HCT116 (cell line): ENCODE measurements around the gene FOXL2. TPM values are rescaled to one million over a fixed set of nuclear protein-coding genes. Genes with fewer than 3 reads are reported as not detected.

ENCODE experiments used
- ATAC-seq: fragments of 200-7000 bp; cut with Tn5 transposase; 2 replicates; pipeline ENCODE4 v1.9.1; 2020; ENCODE audit warnings: mild to moderate bottlenecking, moderate library complexity
- BruUV-seq: library from RNA; stranded (reverse); fragments of 400-500 nt; replicated peaks from 2 replicates; lab custom pipeline; 2021; lab: Mats Ljungman, UMichigan
- CTCF ChIA-PET: fragments of 300-600 bp; sonication (Branson Sonifier 250); formaldehyde crosslinking; loops from one replicate; lab custom pipeline; 2021; ENCODE audit warnings: antibody characterized with exemption; lab: Charles Lee
- POLR2A ChIA-PET: fragments of 300-600, 350-600 bp; sonication (Branson Sonifier 250); formaldehyde crosslinking; loops from one replicate; lab custom pipeline; 2021; ENCODE audit warnings: antibody characterized with exemption; lab: Charles Lee
- RAD21 ChIA-PET, 2 experiments: fragments of 300-600 bp; sonication (Branson Sonifier 250); formaldehyde crosslinking; loops; one replicate each; lab custom pipeline; 2023; ENCODE audit warnings: low total read pairs in 2 of 2; ENCODE audit not compliant: uncharacterized antibody in 2 of 2, unreplicated experiment in 2 of 2, low non-redundant PET in 1 of 2; lab: Charles Lee
- DNase-seq: peaks from one replicate; pipeline ENCODE4 v3.0.0-alpha.2; 2010; ENCODE audit warnings: low read depth, low spot score
- H2AFZ ChIP-seq: fragments of 200-600 bp; shearing (Covaris generic), sonication (generic); 2 replicates; pipeline ENCODE4 v1.6.1; 2017; ENCODE audit warnings: low read depth, mixed run types, mixed read lengths, antibody characterized with exemption, low read length; ENCODE audit not compliant: poor library complexity, severe bottlenecking
- H3K27ac ChIP-seq: 2 replicates; pipeline ENCODE4 v1.5.1; 2012; ENCODE audit warnings: low read depth, low read length
- H3K27me3 ChIP-seq: fragments of 200-600 bp; sonication (generic); 2 replicates; pipeline ENCODE4 v1.6.1; 2016; ENCODE audit warnings: mixed run types, low read length, mixed read lengths; ENCODE audit not compliant: insufficient read depth
- H3K36me3 ChIP-seq, 2 experiments: fragments of 200-500 bp in 1 of 2; fragments of 200-600 bp in 1 of 2; sonication (Bioruptor generic) in 1 of 2; sonication (generic) in 1 of 2; 2 replicates each; pipeline versions ENCODE4 v1.5.1 to v1.6.1; 2014 to 2016; ENCODE audit warnings: low read length in 2 of 2, inconsistent platforms in 1 of 2, mixed read lengths in 1 of 2, mixed run types in 1 of 2; ENCODE audit not compliant: insufficient read depth in 2 of 2, control insufficient read depth in 1 of 2
- H3K4me1 ChIP-seq, 2 experiments: fragments of 200-600 bp in 1 of 2; sonication (generic) in 1 of 2; 2 replicates each; pipeline versions ENCODE4 v1.5.1 to v1.6.1; 2012 to 2017; ENCODE audit warnings: low read length in 2 of 2, inconsistent platforms in 1 of 2, mild to moderate bottlenecking in 1 of 2, mixed read lengths in 1 of 2, mixed run types in 1 of 2, moderate library complexity in 1 of 2; ENCODE audit not compliant: insufficient read depth in 2 of 2, control insufficient read depth in 1 of 2
- H3K4me2 ChIP-seq: fragments of 200-600 bp; sonication (generic); 2 replicates; pipeline ENCODE4 v1.6.1; 2017; ENCODE audit warnings: mixed run types, low read length, mixed read lengths
- H3K4me3 ChIP-seq, 2 experiments: fragments of 200-600 bp in 1 of 2; sonication (generic) in 1 of 2; replicated peaks in 1 of 2; 2 replicates each; pipeline ENCODE4 v1.5.1; 2011 to 2016; ENCODE audit warnings: low read length in 2 of 2, control low read depth in 1 of 2, low read depth in 1 of 2, mild to moderate bottlenecking in 1 of 2, mixed read lengths in 1 of 2, mixed run types in 1 of 2
- H3K79me2 ChIP-seq: fragments of 200-600 bp; sonication (generic); 2 replicates; pipeline ENCODE4 v1.6.1; 2017; ENCODE audit warnings: mild to moderate bottlenecking, mixed run types, low read length, moderate library complexity, mixed read lengths; ENCODE audit not compliant: insufficient read depth
- H3K9ac ChIP-seq: fragments of 200-600 bp; sonication (generic); 2 replicates; pipeline ENCODE4 v1.6.1; 2016; ENCODE audit warnings: low read length, mixed read lengths
- H3K9me2 ChIP-seq: fragments of 200-600 bp; sonication (generic), shearing (Covaris generic); 2 replicates; pipeline ENCODE4 v1.6.1; 2017; ENCODE audit warnings: mixed run types, mild to moderate bottlenecking, moderate library complexity; ENCODE audit not compliant: insufficient read depth
- H3K9me3 ChIP-seq, 2 experiments: fragments of 200-500 bp in 1 of 2; fragments of 200-600 bp in 1 of 2; sonication (Bioruptor generic) in 1 of 2; sonication (generic) in 1 of 2; 2 replicates each; pipeline ENCODE4 v1.6.1; 2014 to 2017; ENCODE audit warnings: low read length in 2 of 2, mixed read lengths in 2 of 2, inconsistent platforms in 1 of 2, low read depth in 1 of 2, mild to moderate bottlenecking in 1 of 2, mixed run types in 1 of 2, moderate library complexity in 1 of 2; ENCODE audit not compliant: control insufficient read depth in 1 of 2, insufficient read depth in 1 of 2
- H4K20me1 ChIP-seq: fragments of 200-600 bp; sonication (generic), shearing (Covaris generic); 2 replicates; pipeline ENCODE4 v1.6.1; 2017; ENCODE audit warnings: mixed run types, mild to moderate bottlenecking, moderate library complexity; ENCODE audit not compliant: insufficient read depth
- EGR1 ChIP-seq: IDR thresholded peaks from 2 replicates; pipeline ENCODE4 v1.6.1; 2012; ENCODE audit warnings: low read depth
- ELF1 ChIP-seq: IDR thresholded peaks from 2 replicates; pipeline ENCODE4 v1.6.1; 2012; ENCODE audit warnings: low read depth, borderline replicate concordance
- EZH2 ChIP-seq: fragments of 200-600 bp; sonication (generic); IDR thresholded peaks from 2 replicates; pipeline ENCODE4 v1.6.1; 2017; ENCODE audit warnings: antibody characterized with exemption, mixed run types
- POLR2A ChIP-seq: IDR thresholded peaks from 2 replicates; pipeline ENCODE4 v1.7.0; 2011; ENCODE audit warnings: borderline replicate concordance; ENCODE audit not compliant: insufficient read depth, insufficient read length; ENCODE audit errors: extremely low read depth
- RAD21 ChIP-seq: IDR thresholded peaks from 2 replicates; pipeline ENCODE4 v1.6.1; 2012; ENCODE audit warnings: low read depth, mild to moderate bottlenecking
- REST ChIP-seq: IDR thresholded peaks from 2 replicates; pipeline ENCODE4 v1.6.1; 2012; ENCODE audit warnings: low read depth
- SIN3A ChIP-seq: IDR thresholded peaks from 2 replicates; pipeline ENCODE4 v1.6.1; 2012; ENCODE audit warnings: low read depth
- SP1 ChIP-seq: IDR thresholded peaks from 2 replicates; pipeline ENCODE4 v1.6.1; 2012; ENCODE audit warnings: low read depth
- SRF ChIP-seq: IDR thresholded peaks from 2 replicates; pipeline ENCODE4 v1.6.1; 2012; ENCODE audit warnings: low read depth
- TCF7L2 ChIP-seq: IDR thresholded peaks from 2 replicates; pipeline ENCODE4 v1.7.0; 2011; ENCODE audit warnings: borderline replicate concordance, inconsistent platforms; ENCODE audit not compliant: insufficient read depth, insufficient read length; ENCODE audit errors: extremely low read depth
- YY1 ChIP-seq: IDR thresholded peaks from 2 replicates; pipeline ENCODE4 v1.6.1; 2011; ENCODE audit warnings: low read length, low read depth, moderate library complexity, mild to moderate bottlenecking; ENCODE audit not compliant: insufficient replicate concordance; ENCODE audit errors: extremely low read depth
- ZBTB33 ChIP-seq: IDR thresholded peaks from 2 replicates; pipeline ENCODE4 v1.6.1; 2011; ENCODE audit warnings: mild to moderate bottlenecking, low read length, moderate library complexity; ENCODE audit not compliant: insufficient replicate concordance; ENCODE audit errors: extremely low read depth
- ZFX ChIP-seq: fragments of 450-650 bp; IDR thresholded peaks from 2 replicates; pipeline ENCODE4 v1.6.1; 2017
- ZNF274 ChIP-seq: fragments of 200-500 bp; sonication (Bioruptor generic); IDR thresholded peaks from 2 replicates; pipeline ENCODE4 v1.6.1; 2014; ENCODE audit warnings: mild to moderate bottlenecking, low read depth, low read length, inconsistent platforms
- intact Hi-C: fragments of 100-400 bp; cut with micrococcal nuclease; formaldehyde crosslinking; loops from 2 replicates; pipeline ENCODE4 v1.10.0; 2022
- total RNA-seq: library from RNA; stranded (reverse); gene quantifications from one replicate; pipeline ENCODE4 v1.2.1, GENCODE V29; 2021; ENCODE audit not compliant: unreplicated experiment
- TF ChIP-seq, protein P1 (sequence below): IDR thresholded peaks from 2 replicates; pipeline ENCODE4 v1.6.1; 2012
- TF ChIP-seq, protein P2 (sequence below): IDR thresholded peaks from 2 replicates; pipeline ENCODE4 v1.6.1; 2012

FOXL2 gene
- total RNA-seq, 1 experiment from 2014 or later: not detected

GRCh38 chr3:138964923-138965322, 18.0 kb upstream of the FOXL2 start:
- Histone ChIP-seq H3K4me2 (no peak overlapping the region), H3K4me1 (no peaks in the 10 kb centered on the region), H3K27me3 (no peaks in the 10 kb centered on the region), H3K9me3 (no peaks in the 10 kb centered on the region), H3K4me3 (no peak overlapping the region), H3K9me2 (no peaks in the 10 kb centered on the region), H4K20me1 (no peaks in the 10 kb centered on the region), H3K36me3 (no peaks in the 10 kb centered on the region), H3K27ac (no peak overlapping the region)
- ChIA-PET CTCF (no interaction called here), POLR2A (no interaction called here)
- ATAC-seq (no peak), DNase-seq (no peak)
- intact Hi-C loops: no loop called here
- no TSS peak for BruUV-seq
- TF ChIP-seq EZH2 (no peak), ZFX (no peak), SP1 (no peak), TCF7L2 (no peak), POLR2A (no peak), EGR1 (no peak), SIN3A (no peak)
- TF ChIP-seq, protein P1, sequence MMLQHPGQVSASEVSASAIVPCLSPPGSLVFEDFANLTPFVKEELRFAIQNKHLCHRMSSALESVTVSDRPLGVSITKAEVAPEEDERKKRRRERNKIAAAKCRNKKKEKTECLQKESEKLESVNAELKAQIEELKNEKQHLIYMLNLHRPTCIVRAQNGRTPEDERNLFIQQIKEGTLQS: no peak
- TF ChIP-seq, all 23 proteins: peak for 0
- H3K9ac ChIP-seq: no peak overlapping the region
- H2AFZ ChIP-seq: no peak overlapping the region
- H3K79me2 ChIP-seq: no peaks in the 10 kb centered on the region
- RAD21 ChIA-PET: no interaction called here

DNA sequence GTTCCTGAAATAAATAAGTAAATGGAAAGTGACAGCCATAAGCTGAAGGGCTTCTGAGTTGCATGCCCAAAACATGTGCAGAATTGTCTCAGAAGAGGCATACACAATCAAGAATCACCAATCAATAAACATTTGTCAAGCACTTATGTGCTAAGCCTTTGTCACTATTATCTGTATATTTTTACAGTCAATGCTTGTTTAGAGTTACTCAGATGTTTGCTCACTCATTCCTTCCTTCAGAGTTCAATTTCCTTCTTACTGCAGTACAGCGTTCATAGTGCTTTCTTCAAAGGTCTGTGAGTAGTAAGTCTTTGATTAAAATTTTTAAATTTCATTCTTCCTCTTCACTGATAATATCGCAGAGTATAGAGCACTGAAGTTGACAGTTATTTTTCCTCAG, 17.3 kb upstream of the FOXL2 start:
- Histone ChIP-seq H3K4me3 (no peak overlapping the region), H4K20me1 (no peaks in the 10 kb centered on the region), H3K27ac (no peak overlapping the region), H3K36me3 (no peaks in the 10 kb centered on the region), H3K9me3 (no peaks in the 10 kb centered on the region), H3K9ac (no peak overlapping the region), H3K4me2 (no peak overlapping the region), H2AFZ (no peak overlapping the region), H3K4me1 (no peaks in the 10 kb centered on the region), H3K79me2 (no peaks in the 10 kb centered on the region), H3K9me2 (no peaks in the 10 kb centered on the region), H3K27me3 (no peaks in the 10 kb centered on the region)
- DNase-seq: no peak
- intact Hi-C loops: no loop called here
- no peak for ATAC-seq
- ChIA-PET CTCF (no interaction called here), RAD21 (no interaction called here), POLR2A (no interaction called here)
- BruUV-seq: no TSS peak
- TF ChIP-seq, protein P1: no peak
- no peak for TF ChIP-seq REST
- TF ChIP-seq RAD21: no peak
- no peak for TF ChIP-seq ELF1
- TF ChIP-seq, protein P2, sequence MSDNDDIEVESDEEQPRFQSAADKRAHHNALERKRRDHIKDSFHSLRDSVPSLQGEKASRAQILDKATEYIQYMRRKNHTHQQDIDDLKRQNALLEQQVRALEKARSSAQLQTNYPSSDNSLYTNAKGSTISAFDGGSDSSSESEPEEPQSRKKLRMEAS: no peak
- no peak for TF ChIP-seq ZNF274
- no peak for TF ChIP-seq SRF
- TF ChIP-seq YY1: no peak
- no peak for TF ChIP-seq ZBTB33
- no peak for TF ChIP-seq SP1
